Activated B cell treated with CpG ODN at 0.5 μM for 24 hours (primary cell): Measurements from ENCODE around the gene CBX5. TPM values are rescaled to one million over a fixed set of nuclear protein-coding genes. Genes with fewer than 3 reads are reported as not detected.

ENCODE experiments used
- ATAC-seq: fragments of 200-7000 bp; cut with Tn5 transposase; one replicate; pipeline ENCODE4 v1.10.0; 2021; ENCODE audit warnings: low read depth, mild to moderate bottlenecking, moderate library complexity
- CTCF ChIA-PET: fragments of 350-600 bp; sonication (Branson Sonifier 250); formaldehyde crosslinking; loops from one replicate; lab custom pipeline; 2021; ENCODE audit warnings: antibody characterized with exemption; lab: Charles Lee
- POLR2A ChIA-PET: fragments of 350-600 bp; sonication (Branson Sonifier 250); formaldehyde crosslinking; loops from one replicate; lab custom pipeline; 2021; ENCODE audit warnings: antibody characterized with exemption; lab: Charles Lee
- DNase-seq: peaks from one replicate; pipeline ENCODE4 v3.0.0; 2022
- H3K27ac Mint-ChIP-seq: one replicate; pipeline ENCODE4 v1.8.0; 2020; ENCODE audit warnings: mixed read lengths
- H3K27me3 Mint-ChIP-seq: one replicate; pipeline ENCODE4 v1.8.0; 2021; ENCODE audit warnings: mixed read lengths
- H3K36me3 Mint-ChIP-seq: one replicate; pipeline ENCODE4 v1.8.0; 2021; ENCODE audit warnings: low read depth, mixed read lengths
- H3K4me1 Mint-ChIP-seq: one replicate; pipeline ENCODE4 v1.8.0; 2021; ENCODE audit warnings: mixed read lengths
- H3K4me3 Mint-ChIP-seq: one replicate; pipeline ENCODE4 v1.8.0; 2020; ENCODE audit warnings: mild to moderate bottlenecking, mixed read lengths
- H3K9me3 Mint-ChIP-seq: one replicate; pipeline ENCODE4 v1.8.0; 2020; ENCODE audit warnings: mixed read lengths
- intact Hi-C: fragments of 100-400 bp; cut with micrococcal nuclease; formaldehyde crosslinking; loops from one replicate; pipeline ENCODE4 v1.15.1; 2024
- total RNA-seq: library from RNA; stranded (reverse); gene quantifications from 2 replicates; pipeline ENCODE4 v1.2.3, GENCODE V29; 2022
- TF ChIP-seq, protein P1 (sequence below): fragments of 200-600 bp; IDR thresholded peaks from one replicate; pipeline ENCODE4 v1.8.0; 2022; ENCODE audit warnings: antibody characterized with exemption, mild to moderate bottlenecking

CBX5 gene
- total RNA-seq, 1 donor from 2014 or later: 77.3 TPM

DNA sequence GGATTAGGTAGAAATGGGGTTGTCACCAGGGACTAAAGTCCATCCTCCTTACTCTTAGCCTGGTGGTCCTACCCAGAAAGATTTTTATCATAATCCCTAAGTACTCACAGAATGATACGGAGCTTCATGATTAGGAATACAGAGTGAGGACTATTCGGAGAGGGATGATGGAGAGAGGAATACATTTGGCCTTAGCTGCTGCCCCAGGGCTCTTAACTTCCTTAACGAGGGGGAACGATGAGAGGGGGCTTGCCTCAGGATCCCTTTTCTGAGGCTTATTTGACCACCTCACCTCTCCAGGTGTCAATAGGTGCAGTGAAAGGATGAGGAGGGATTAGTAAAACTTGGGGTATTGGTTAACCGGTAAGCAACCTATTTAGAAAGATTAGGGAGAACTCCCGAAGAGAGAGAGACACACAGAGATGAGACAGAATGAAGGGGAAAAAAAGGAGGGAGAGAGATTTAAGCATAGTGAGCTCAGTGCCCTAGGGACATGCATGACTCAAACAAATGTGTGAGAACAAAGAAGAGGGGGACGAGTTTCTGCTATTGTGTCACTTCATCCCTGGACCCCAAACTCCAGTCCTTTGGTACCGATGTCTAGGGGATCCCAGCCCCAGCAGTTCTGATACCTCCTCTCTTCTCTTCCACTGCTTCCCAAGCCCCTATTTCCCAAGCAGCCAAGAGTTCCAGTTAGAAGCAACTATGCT is 19.7 kb upstream of the CBX5 start:
- H3K36me3 Mint-ChIP-seq: no peaks in the 10 kb centered on the region
- ChIA-PET POLR2A (interaction anchor here (1.0 to 1.9 kb wide), 4 partner anchors 11 to 20 kb away, joined by 3 to 12 read pairs (median 4); partner anchors contain the start of genes CBX5 and HNRNPA1), CTCF (interaction anchor here (0.7 to 1.7 kb wide), 3 partner anchors 25 to 69 kb away, joined by 3 to 6 read pairs (median 4); partner anchors contain the start of gene COPZ1)
- no peak overlapping the region for H3K27ac Mint-ChIP-seq
- TF ChIP-seq, protein P1, sequence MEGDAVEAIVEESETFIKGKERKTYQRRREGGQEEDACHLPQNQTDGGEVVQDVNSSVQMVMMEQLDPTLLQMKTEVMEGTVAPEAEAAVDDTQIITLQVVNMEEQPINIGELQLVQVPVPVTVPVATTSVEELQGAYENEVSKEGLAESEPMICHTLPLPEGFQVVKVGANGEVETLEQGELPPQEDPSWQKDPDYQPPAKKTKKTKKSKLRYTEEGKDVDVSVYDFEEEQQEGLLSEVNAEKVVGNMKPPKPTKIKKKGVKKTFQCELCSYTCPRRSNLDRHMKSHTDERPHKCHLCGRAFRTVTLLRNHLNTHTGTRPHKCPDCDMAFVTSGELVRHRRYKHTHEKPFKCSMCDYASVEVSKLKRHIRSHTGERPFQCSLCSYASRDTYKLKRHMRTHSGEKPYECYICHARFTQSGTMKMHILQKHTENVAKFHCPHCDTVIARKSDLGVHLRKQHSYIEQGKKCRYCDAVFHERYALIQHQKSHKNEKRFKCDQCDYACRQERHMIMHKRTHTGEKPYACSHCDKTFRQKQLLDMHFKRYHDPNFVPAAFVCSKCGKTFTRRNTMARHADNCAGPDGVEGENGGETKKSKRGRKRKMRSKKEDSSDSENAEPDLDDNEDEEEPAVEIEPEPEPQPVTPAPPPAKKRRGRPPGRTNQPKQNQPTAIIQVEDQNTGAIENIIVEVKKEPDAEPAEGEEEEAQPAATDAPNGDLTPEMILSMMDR: no peak
- no peak overlapping the region for H3K4me3 Mint-ChIP-seq
- intact Hi-C loops: no loop called here
- ATAC-seq (no peak), DNase-seq (no peak)
- peaks cover 37% of the 10 kb centered on the region for H3K4me1 Mint-ChIP-seq
- no peaks in the 10 kb centered on the region for H3K9me3 Mint-ChIP-seq
- H3K27me3 Mint-ChIP-seq: peaks cover 47% of the 10 kb centered on the region

DNA sequence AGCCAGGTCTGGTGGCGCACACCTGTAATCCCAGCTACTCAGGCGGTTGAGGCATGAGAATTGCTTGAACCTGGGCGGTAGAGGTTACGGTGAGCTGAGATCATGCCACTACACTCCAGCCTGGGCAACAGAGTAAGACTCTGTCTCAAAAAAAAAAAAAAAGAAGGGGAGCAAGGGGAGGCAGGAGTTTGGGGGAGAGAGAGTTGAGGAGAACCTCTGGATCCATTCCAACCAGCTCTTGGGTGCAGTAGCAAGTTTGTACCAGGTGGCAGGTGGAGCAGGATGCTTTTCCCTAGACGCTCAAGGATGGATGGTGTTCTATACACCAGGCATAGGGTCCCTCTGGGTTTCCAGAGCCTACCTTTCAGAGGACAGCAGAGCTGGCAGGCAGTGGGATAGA is 19.0 kb upstream of the CBX5 start:
- H3K9me3 Mint-ChIP-seq: no peaks in the 10 kb centered on the region
- DNase-seq: no peak
- POLR2A ChIA-PET: interaction anchor here (1.7 to 1.9 kb wide), 2 partner anchors 14 to 19 kb away, joined by 4 to 12 read pairs; partner anchors contain the start of genes CBX5 and HNRNPA1

DNA sequence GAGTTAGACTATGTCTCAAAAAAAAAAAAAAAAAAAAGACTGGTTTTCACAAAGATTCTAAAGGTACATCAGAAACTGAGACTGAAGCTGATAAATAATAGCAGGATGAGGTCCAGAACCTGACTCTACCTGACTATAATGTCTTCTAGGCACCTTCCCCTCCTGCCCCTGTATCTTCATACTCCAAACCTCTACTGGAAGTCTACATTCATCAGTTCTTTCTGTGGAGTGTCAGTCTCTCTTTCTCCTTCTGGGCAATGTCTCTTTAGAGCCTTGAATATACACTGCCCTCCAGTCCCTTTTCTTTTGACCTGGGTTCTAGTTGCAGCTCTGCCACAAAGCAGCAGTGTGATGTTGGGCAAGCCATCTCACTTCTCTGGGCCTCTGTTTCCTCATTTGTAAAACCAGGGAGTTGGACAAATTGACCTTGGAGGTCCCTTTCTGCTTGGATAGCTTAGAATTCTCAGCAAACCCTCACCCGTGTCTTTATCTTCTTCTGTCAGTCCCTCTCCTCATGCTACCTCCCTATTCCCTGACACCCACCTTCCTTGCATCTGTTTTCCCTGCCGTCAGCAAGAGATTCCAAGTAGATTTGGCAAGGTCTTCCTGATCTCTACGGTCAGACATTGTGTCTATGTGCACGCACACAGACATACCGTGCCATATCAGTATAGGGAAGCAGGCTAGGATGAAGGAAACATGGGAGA is 16.6 kb upstream of the CBX5 start:
- intact Hi-C loops: no loop called here
- Mint-ChIP-seq H3K27me3 (peaks cover 31% of the 10 kb centered on the region), H3K4me3 (no peak overlapping the region), H3K36me3 (no peaks in the 10 kb centered on the region), H3K27ac (no peak overlapping the region), H3K9me3 (no peaks in the 10 kb centered on the region), H3K4me1 (peaks cover 22% of the 10 kb centered on the region)
- DNase-seq: no peak
- TF ChIP-seq, protein P1: no peak
- ChIA-PET CTCF (interaction anchor here (1.0 to 1.9 kb wide), 3 partner anchors 10 to 96 kb away, joined by 3 to 4 read pairs (median 3); partner anchors contain the start of gene COPZ1), POLR2A (interaction anchor here (1.1 to 1.8 kb wide), 2 partner anchors 10 to 16 kb away, joined by 6 to 9 read pairs; partner anchors contain the start of gene HNRNPA1)
- no peak for ATAC-seq

More for the DNA sequence above, 19.0 kb upstream of the CBX5 start:
- intact Hi-C loops: no loop called here
- H3K36me3 Mint-ChIP-seq: no peaks in the 10 kb centered on the region
- no peak overlapping the region for H3K4me3 Mint-ChIP-seq
- CTCF ChIA-PET: interaction anchor here (1.3 to 1.7 kb wide), 3 partner anchors 8 to 69 kb away, joined by 3 to 6 read pairs (median 3); partner anchors contain the start of gene COPZ1
- TF ChIP-seq, protein P1: no peak
- peaks cover 45% of the 10 kb centered on the region for H3K27me3 Mint-ChIP-seq
- no peak overlapping the region for H3K27ac Mint-ChIP-seq
- H3K4me1 Mint-ChIP-seq: peaks cover 29% of the 10 kb centered on the region
- ATAC-seq: no peak

DNA sequence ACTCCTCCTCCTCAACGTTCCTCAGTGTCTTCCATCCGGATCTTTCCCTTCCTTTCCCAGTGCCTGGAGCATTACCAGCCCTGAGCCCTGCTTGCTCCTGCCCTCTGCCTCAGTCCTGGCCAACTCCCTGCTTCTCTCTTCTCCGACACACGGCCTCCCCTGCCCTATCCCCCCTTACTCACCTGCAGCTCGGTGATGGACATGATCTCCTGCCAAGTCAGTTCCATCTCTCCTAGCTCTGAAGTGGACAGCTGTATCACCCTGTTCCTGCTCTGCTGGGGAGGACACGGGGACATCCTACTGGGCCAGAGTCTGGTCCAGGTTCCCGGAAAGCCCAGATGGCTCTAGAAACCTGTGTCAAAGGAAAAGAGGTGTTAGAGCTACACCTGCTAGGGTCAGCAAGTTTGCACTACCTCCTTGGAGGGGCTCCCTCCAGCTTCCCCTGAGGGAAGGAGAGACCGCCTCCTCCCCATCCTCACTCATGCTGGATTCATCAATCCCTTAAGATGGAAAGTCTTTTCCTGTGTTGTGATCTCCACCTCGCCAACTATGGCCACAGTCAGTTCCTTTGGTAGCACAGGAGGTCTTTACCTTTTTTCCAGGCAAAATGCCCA is 15.1 kb upstream of the CBX5 start:
- intact Hi-C loops: loop anchor here (1.0 kb wide), 2 partner anchors 29 to 73 kb away; no protein-coding TSS in a partner anchor
- POLR2A ChIA-PET: interaction anchor here (1.8 to 6.3 kb wide), 3 partner anchors 8 to 30 kb away, joined by 6 to 54 read pairs (median 13); partner anchors contain the start of genes CBX5, COPZ1 and HNRNPA1
- no peak for DNase-seq
- Mint-ChIP-seq H3K36me3 (peaks cover 2% of the 10 kb centered on the region), H3K4me1 (peaks cover 10% of the 10 kb centered on the region), H3K27ac (no peak overlapping the region), H3K4me3 (no peak overlapping the region), H3K27me3 (peaks cover 19% of the 10 kb centered on the region), H3K9me3 (no peaks in the 10 kb centered on the region)
- ATAC-seq: no peak
- CTCF ChIA-PET: interaction anchor here (0.9 to 2.2 kb wide), 5 partner anchors 12 to 58 kb away, joined by 4 to 7 read pairs (median 5); partner anchors contain the start of gene COPZ1
- TF ChIP-seq, protein P1: no peak
